ENCODE data around the gene USP48. TPM values are rescaled to one million over a fixed set of nuclear protein-coding genes. Genes with fewer than 3 reads are reported as not detected.

The USP48 gene
- total RNA-seq, 1 donor from 2014 or later = 97.3 TPM

GRCh38 chr1:21696931-21697330 lies 86.0 kb downstream of the USP48 start:
- ATAC-seq (ENCODE audit: low read depth) = no peak
- H3K36me3 Mint-ChIP-seq (ENCODE audit: low read depth) = peaks cover 78% of the 10 kb centered on the region
- H3K27me3 Mint-ChIP-seq = no peaks in the 10 kb centered on the region
- no peak overlapping the region for H3K27ac Mint-ChIP-seq
- ChIA-PET CTCF (no interaction called here), POLR2A (no interaction called here)
- H3K9me3 Mint-ChIP-seq = no peaks in the 10 kb centered on the region
- H3K4me3 Mint-ChIP-seq = no peak overlapping the region
- intact Hi-C loops (cut with micrococcal nuclease) = no loop called here
- DNase-seq = no peak
- TF ChIP-seq CTCF (IDR thresholded peaks at IDR 0.05) = no peak
- H3K4me1 Mint-ChIP-seq = no peaks in the 10 kb centered on the region

- Mint-ChIP-seq H3K27me3 (no peaks in the 10 kb centered on the region), H3K36me3 (ENCODE audit: low read depth) (peaks cover 82% of the 10 kb centered on the region), H3K9me3 (no peaks in the 10 kb centered on the region), H3K4me1 (no peaks in the 10 kb centered on the region), H3K27ac (no peak overlapping the region), H3K4me3 (no peak overlapping the region)
- no peak for ATAC-seq (ENCODE audit: low read depth)
- no peak for TF ChIP-seq CTCF (IDR thresholded peaks at IDR 0.05)
- ChIA-PET CTCF (no interaction called here), POLR2A (no interaction called here)
- no peak for DNase-seq
- intact Hi-C loops (cut with micrococcal nuclease) = no loop called here
These were observed 89.2 kb downstream of the USP48 start for GRCh38 chr1:21693732-21694131.

- TF ChIP-seq CTCF (IDR thresholded peaks at IDR 0.05) = no peak
- Mint-ChIP-seq H3K36me3 (ENCODE audit: low read depth) (peaks cover 83% of the 10 kb centered on the region), H3K4me3 (no peak overlapping the region), H3K4me1 (no peaks in the 10 kb centered on the region), H3K27ac (no peak overlapping the region), H3K9me3 (no peaks in the 10 kb centered on the region), H3K27me3 (no peaks in the 10 kb centered on the region)
- ChIA-PET CTCF (interaction anchor here (0.6 kb wide), 1 partner anchor 466 kb away, joined by 3 read pairs; no protein-coding TSS in a partner anchor), POLR2A (no interaction called here)
- intact Hi-C loops (cut with micrococcal nuclease) = no loop called here
- DNase-seq = no peak
- no peak for ATAC-seq (ENCODE audit: low read depth)
These were observed 91.2 kb downstream of the USP48 start for GRCh38 chr1:21691739-21692138.

- Mint-ChIP-seq H3K27me3 (no peaks in the 10 kb centered on the region), H3K9me3 (no peaks in the 10 kb centered on the region), H3K27ac (no peak overlapping the region), H3K36me3 (ENCODE audit: low read depth) (peaks cover 90% of the 10 kb centered on the region), H3K4me1 (no peaks in the 10 kb centered on the region), H3K4me3 (no peak overlapping the region)
- intact Hi-C loops (cut with micrococcal nuclease) = no loop called here
- no peak for TF ChIP-seq CTCF (IDR thresholded peaks at IDR 0.05)
- ATAC-seq (ENCODE audit: low read depth) (no peak), DNase-seq (no peak)
- ChIA-PET POLR2A (interaction anchor here (0.7 kb wide), 1 partner anchor 742 kb away, joined by 4 read pairs; no protein-coding TSS in a partner anchor), CTCF (no interaction called here)
These were observed 93.1 kb downstream of the USP48 start for GRCh38 chr1:21689661-21690372.

GRCh38 chr1:21687081-21687529 lies 95.8 kb downstream of the USP48 start:
- peaks cover 85% of the 10 kb centered on the region for H3K36me3 Mint-ChIP-seq (ENCODE audit: low read depth)
- ChIA-PET POLR2A (no interaction called here), CTCF (no interaction called here)
- intact Hi-C loops (cut with micrococcal nuclease) = no loop called here
- no peak for TF ChIP-seq CTCF (IDR thresholded peaks at IDR 0.05)
- H3K4me1 Mint-ChIP-seq = no peaks in the 10 kb centered on the region
- DNase-seq = no peak
- H3K4me3 Mint-ChIP-seq = no peak overlapping the region
- H3K27ac Mint-ChIP-seq = no peak overlapping the region
- no peak for ATAC-seq (ENCODE audit: low read depth)
- no peaks in the 10 kb centered on the region for H3K9me3 Mint-ChIP-seq
- no peaks in the 10 kb centered on the region for H3K27me3 Mint-ChIP-seq
